Measurements from ENCODE around the gene PAK5.

Gene PAK5

GRCh38 chr20:9829835-9830234 is 9.0 kb downstream of the PAK5 start:
- H3K4me3 ChIP-seq (replicated peaks; ENCODE audit: low read depth, low read length) = no peak overlapping the region
- TF ChIP-seq, protein P1, sequence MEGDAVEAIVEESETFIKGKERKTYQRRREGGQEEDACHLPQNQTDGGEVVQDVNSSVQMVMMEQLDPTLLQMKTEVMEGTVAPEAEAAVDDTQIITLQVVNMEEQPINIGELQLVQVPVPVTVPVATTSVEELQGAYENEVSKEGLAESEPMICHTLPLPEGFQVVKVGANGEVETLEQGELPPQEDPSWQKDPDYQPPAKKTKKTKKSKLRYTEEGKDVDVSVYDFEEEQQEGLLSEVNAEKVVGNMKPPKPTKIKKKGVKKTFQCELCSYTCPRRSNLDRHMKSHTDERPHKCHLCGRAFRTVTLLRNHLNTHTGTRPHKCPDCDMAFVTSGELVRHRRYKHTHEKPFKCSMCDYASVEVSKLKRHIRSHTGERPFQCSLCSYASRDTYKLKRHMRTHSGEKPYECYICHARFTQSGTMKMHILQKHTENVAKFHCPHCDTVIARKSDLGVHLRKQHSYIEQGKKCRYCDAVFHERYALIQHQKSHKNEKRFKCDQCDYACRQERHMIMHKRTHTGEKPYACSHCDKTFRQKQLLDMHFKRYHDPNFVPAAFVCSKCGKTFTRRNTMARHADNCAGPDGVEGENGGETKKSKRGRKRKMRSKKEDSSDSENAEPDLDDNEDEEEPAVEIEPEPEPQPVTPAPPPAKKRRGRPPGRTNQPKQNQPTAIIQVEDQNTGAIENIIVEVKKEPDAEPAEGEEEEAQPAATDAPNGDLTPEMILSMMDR (IDR thresholded peaks at IDR 0.05; ENCODE audit: low read length, missing control alignments) = no peak

GRCh38 chr20:9817654-9818053 is 21.2 kb downstream of the PAK5 start:
- TF ChIP-seq, protein P1 (IDR thresholded peaks at IDR 0.05; ENCODE audit: low read length, missing control alignments) = no peak
- no peak overlapping the region for H3K4me3 ChIP-seq (replicated peaks; ENCODE audit: low read depth, low read length)
- DNase-seq (ENCODE audit: low read depth) = no peak

More at GRCh38 chr20:9829835-9830234, 9.0 kb downstream of the PAK5 start:
- no peak for DNase-seq (ENCODE audit: low read depth)

- no peak for DNase-seq (ENCODE audit: low read depth)
- TF ChIP-seq, protein P1 (IDR thresholded peaks at IDR 0.05; ENCODE audit: low read length, missing control alignments) = no peak
- H3K4me3 ChIP-seq (replicated peaks; ENCODE audit: low read depth, low read length) = no peak overlapping the region
These were observed 23.2 kb downstream of the PAK5 start for GRCh38 chr20:9815632-9816031.

DNA sequence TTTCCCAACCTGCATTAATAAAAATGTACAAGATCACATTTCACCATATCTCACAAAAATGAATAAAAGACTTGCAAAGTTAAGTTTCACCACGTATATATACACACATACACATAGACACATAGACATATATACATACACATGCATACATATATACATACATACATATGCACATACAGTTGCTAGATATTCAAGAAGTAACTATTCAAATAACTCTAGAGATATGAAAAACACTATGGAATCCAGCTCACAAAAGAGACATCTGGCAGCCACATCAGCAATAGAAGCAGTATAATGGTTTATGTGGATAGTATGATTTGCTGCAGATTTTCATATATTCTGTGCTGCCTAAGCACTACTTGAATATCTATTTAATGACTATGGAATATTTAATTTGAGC is 28.1 kb downstream of the PAK5 start:
- no peak for DNase-seq (ENCODE audit: low read depth)
- TF ChIP-seq, protein P1 (IDR thresholded peaks at IDR 0.05; ENCODE audit: low read length, missing control alignments) = no peak
- H3K4me3 ChIP-seq (replicated peaks; ENCODE audit: low read depth, low read length) = no peak overlapping the region

- H3K4me3 ChIP-seq (replicated peaks; ENCODE audit: low read depth, low read length) = no peak overlapping the region
- DNase-seq (ENCODE audit: low read depth) = no peak
- TF ChIP-seq, protein P1 (IDR thresholded peaks at IDR 0.05; ENCODE audit: low read length, missing control alignments) = no peak
These were observed 29.6 kb downstream of the PAK5 start for GRCh38 chr20:9809271-9809670.

DNA sequence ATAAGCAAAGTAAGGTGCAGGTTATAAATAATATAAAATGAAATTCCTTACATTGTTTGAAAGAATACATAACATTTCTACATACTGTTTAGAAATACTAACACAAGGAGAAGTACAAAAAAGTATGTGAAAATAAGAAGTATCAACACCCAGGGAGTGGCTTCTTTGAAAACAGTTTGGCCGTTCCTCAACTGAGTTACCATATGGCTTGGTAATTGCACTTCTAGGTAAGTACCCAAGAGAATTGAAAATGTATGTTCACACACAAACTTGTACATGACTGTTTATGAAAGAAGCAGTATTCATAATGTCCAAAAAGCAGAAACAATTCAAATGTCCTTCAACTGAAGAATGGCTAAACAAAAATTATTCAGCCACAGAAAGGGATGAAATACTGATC is 30.7 kb downstream of the PAK5 start:
- TF ChIP-seq, protein P1 (IDR thresholded peaks at IDR 0.05; ENCODE audit: low read length, missing control alignments) = no peak
- no peak overlapping the region for H3K4me3 ChIP-seq (replicated peaks; ENCODE audit: low read depth, low read length)
- no peak for DNase-seq (ENCODE audit: low read depth)

DNA sequence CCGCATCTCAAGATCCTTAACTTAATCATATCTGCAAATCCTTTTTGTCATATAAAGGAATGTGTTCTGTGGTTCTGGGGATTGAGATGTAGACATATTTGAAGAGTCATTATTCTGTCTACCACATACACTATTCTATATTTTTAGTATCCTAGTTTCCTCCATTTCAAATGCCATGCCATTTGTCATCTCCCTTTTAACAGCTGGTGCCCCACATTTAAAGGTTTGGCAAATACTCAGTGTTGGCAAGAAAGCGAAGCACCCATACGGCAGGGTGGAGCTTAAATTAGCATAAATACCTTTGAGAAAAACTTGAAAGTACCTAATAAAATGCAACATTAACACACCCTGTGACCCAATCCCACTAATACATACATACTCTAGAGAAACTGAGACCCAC is 31.7 kb downstream of the PAK5 start:
- TF ChIP-seq, protein P1 (IDR thresholded peaks at IDR 0.05; ENCODE audit: low read length, missing control alignments) = no peak
- no peak for DNase-seq (ENCODE audit: low read depth)
- no peak overlapping the region for H3K4me3 ChIP-seq (replicated peaks; ENCODE audit: low read depth, low read length)

Measured in fibroblast of pulmonary artery (primary cell).